Suprapubic skin (tissue), 4 donors: ENCODE measurements around the gene TTC1. TPM values are rescaled to one million over a fixed set of nuclear protein-coding genes. Genes with fewer than 3 reads are reported as not detected.
A peak's percentile ranks its signal among the peaks of the same experiment; 100 is the strongest.

Source experiments
- DNase-seq, 2 donors: peaks; one replicate each; pipeline ENCODE4 v3.0.0-alpha.2; 2019; ENCODE audit warnings: low spot score in 2 of 2
- H3K27ac ChIP-seq: fragments of 200-600 bp; sonication (generic); one replicate; pipeline ENCODE4 v1.5.1; 2019
- H3K27me3 ChIP-seq: fragments of 200-600 bp; sonication (generic); one replicate; pipeline ENCODE4 v1.5.1; 2019
- H3K36me3 ChIP-seq: fragments of 200-600 bp; sonication (generic); one replicate; pipeline ENCODE4 v1.5.1; 2019
- H3K4me1 ChIP-seq: fragments of 200-600 bp; sonication (generic); one replicate; pipeline ENCODE4 v1.5.1; 2019
- H3K4me3 ChIP-seq: fragments of 200-600 bp; sonication (generic); one replicate; pipeline ENCODE4 v1.5.1; 2019; ENCODE audit warnings: mild to moderate bottlenecking
- H3K9me3 ChIP-seq: fragments of 200-600 bp; sonication (generic); one replicate; pipeline ENCODE4 v1.5.1; 2019
- EP300 ChIP-seq: sonication (generic); formaldehyde crosslinking; IDR thresholded peaks from one replicate; pipeline ENCODE4 v1.6.1; 2017; ENCODE audit warnings: antibody characterized with exemption
- POLR2A ChIP-seq, 2 donors: fragments of 450-650 bp; IDR thresholded peaks; one replicate each; pipeline ENCODE4 v1.6.1; 2017; ENCODE audit warnings: antibody characterized with exemption in 2 of 2, mild to moderate bottlenecking in 2 of 2, moderate library complexity in 2 of 2
- POLR2AphosphoS5 ChIP-seq, 3 donors: sonication (generic); formaldehyde crosslinking; IDR thresholded peaks; one replicate each; pipeline ENCODE4 v1.6.1; 2017; ENCODE audit warnings: antibody characterized with exemption in 3 of 3
- WGBS: methylation state at CpG from one replicate; pipeline ENCODE4 v1.1.5; 2018; 5-methylcytosine and 5-hydroxymethylcytosine counted together
- total RNA-seq, 4 donors: library from RNA; depleted of rRNA; stranded (reverse); fragments of >200 nt; gene quantifications; one replicate each; pipeline ENCODE4 v1.1.0, GENCODE V29; 2016
- TF ChIP-seq, protein P1 (sequence below), 2 donors: fragments of 200-600 bp in 1 of 2; fragments of 450-650 bp in 1 of 2; sonication (generic) in 1 of 2; IDR thresholded peaks; one replicate each; pipeline ENCODE4 v1.5.1; 2016 to 2019; ENCODE audit warnings: antibody characterized with exemption in 2 of 2, mild to moderate bottlenecking in 1 of 2, moderate library complexity in 1 of 2

TTC1 gene
- total RNA-seq, result 10 to 100 TPM; 26.1 to 39.1 (median 30.5) TPM

- H3K27ac ChIP-seq, result peak within 1 kb of the TSS; percentile 87
- TF ChIP-seq POLR2AphosphoS5 (IDR thresholded peaks at IDR 0.05) (peak; percentile 51 to 96 (median 92)), POLR2A (IDR thresholded peaks at IDR 0.05) (peak; percentile 79 to 81)
- TF ChIP-seq, protein P1, sequence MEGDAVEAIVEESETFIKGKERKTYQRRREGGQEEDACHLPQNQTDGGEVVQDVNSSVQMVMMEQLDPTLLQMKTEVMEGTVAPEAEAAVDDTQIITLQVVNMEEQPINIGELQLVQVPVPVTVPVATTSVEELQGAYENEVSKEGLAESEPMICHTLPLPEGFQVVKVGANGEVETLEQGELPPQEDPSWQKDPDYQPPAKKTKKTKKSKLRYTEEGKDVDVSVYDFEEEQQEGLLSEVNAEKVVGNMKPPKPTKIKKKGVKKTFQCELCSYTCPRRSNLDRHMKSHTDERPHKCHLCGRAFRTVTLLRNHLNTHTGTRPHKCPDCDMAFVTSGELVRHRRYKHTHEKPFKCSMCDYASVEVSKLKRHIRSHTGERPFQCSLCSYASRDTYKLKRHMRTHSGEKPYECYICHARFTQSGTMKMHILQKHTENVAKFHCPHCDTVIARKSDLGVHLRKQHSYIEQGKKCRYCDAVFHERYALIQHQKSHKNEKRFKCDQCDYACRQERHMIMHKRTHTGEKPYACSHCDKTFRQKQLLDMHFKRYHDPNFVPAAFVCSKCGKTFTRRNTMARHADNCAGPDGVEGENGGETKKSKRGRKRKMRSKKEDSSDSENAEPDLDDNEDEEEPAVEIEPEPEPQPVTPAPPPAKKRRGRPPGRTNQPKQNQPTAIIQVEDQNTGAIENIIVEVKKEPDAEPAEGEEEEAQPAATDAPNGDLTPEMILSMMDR (IDR thresholded peaks at IDR 0.05), result no peak
These were observed at the start of gene TTC1 for GRCh38 chr5:160008877-160009590. Gene TTC1 (plus strand): TSS chr5:160009139. CDS start chr5:160010529, 1,390 bp downstream.

DNA sequence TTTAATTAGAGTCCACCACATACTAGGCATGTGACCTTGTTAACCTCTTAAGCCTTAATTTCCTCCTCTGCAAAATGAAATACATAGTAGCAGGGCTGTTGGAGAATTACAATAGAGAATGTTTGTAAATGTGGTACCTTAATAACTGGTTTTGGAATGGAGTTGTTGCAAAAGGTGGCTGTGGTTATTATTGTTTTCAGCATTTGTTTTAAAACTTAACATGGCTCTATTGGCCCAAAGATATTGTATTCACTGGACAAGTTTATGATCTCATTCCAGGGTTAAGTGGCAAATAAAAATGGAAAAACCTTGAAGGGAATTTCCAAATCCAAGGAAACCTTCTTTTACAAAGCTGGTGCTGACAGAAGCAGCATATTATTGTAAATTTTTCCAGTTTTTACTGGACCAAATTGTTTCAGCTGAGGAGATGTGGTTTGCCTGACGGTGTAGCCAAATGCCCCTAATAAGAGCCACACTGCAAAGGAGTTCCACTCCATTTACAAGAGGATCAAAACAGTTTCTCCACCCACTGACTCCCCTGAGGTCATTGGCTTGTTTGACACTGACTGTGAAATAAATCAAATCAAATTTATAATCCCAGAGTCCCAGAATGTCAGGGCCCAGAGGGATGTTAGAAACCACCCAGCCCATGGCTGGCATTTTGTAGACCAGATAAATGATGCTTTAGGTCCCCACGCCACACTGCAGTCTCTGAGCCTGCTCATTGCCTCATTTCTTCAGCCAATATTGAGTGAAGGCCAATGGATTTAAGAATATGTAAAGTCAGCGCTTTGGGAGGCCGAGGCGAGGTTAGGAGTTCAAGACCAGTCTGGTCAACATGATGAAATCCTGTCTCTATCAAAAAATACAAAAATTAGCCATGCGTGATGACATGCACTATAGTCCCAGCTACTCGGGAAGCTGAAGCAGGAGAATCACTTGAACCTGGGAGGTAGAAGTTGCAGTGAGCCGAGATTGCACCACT lies 47.5 kb upstream of the TTC1 start:
- Histone ChIP-seq H3K4me3 (no peak overlapping the region), H3K27ac (no peak overlapping the region), H3K27me3 (peaks cover 12% of the 10 kb centered on the region), H3K4me1 (no peaks in the 10 kb centered on the region), H3K36me3 (no peaks in the 10 kb centered on the region), H3K9me3 (no peaks in the 10 kb centered on the region)
- TF ChIP-seq POLR2A (IDR thresholded peaks at IDR 0.05) (no peak), EP300 (no peak), POLR2AphosphoS5 (IDR thresholded peaks at IDR 0.05) (no peak)
- TF ChIP-seq, protein P1 (IDR thresholded peaks at IDR 0.05), result no peak
- 86% methylated on average over 8 of the region's 8 CpGs for WGBS
- DNase-seq, result no peak

More at GRCh38 chr5:160008877-160009590, at the start of gene TTC1:
- no peaks in the 10 kb centered on the region for H3K27me3 ChIP-seq
- DNase-seq, result peak; percentile 96 to 98
- H3K4me3 ChIP-seq, result peak within 1 kb of the TSS; percentile 90
- H3K9me3 ChIP-seq, result no peaks in the 10 kb centered on the region
- H3K36me3 ChIP-seq, result peaks cover 26% of the 10 kb centered on the region
- under 1% methylated on average over 31 of the region's 31 CpGs for WGBS
- peaks cover 23% of the 10 kb centered on the region for H3K4me1 ChIP-seq

DNA sequence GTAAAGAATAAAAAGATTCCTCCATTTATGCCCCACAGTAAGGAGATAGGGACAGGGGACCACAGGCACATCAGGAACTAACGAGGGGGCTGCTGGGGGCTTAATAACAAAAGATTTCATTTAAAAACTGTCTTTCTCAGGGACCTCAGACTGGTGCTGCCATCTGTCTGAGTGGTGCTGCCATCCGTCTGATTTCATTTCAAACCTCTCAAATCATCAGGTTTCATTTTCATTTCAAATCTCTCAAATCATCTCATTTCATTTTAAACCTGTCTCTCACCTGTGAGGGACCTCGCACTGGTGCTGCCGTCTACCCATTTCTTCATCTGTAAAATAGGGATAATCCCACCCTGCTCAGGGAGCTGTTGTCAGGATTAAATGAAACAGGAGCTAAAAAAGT lies 46.7 kb upstream of the TTC1 start:
- 71% methylated on average over 4 of the region's 4 CpGs for WGBS
- Histone ChIP-seq H3K27me3 (peaks cover 19% of the 10 kb centered on the region), H3K27ac (no peak overlapping the region), H3K4me3 (no peak overlapping the region), H3K36me3 (no peaks in the 10 kb centered on the region), H3K4me1 (no peaks in the 10 kb centered on the region), H3K9me3 (no peaks in the 10 kb centered on the region)
- no peak for DNase-seq
- TF ChIP-seq EP300, result no peak
- no peak for TF ChIP-seq POLR2A (IDR thresholded peaks at IDR 0.05)
- TF ChIP-seq POLR2AphosphoS5 (IDR thresholded peaks at IDR 0.05), result no peak
- TF ChIP-seq, protein P1 (IDR thresholded peaks at IDR 0.05), result no peak

- no peak overlapping the region for H3K27ac ChIP-seq
- H3K9me3 ChIP-seq, result no peaks in the 10 kb centered on the region
- no peaks in the 10 kb centered on the region for H3K4me1 ChIP-seq
- 71% methylated on average over 6 of the region's 6 CpGs for WGBS
- no peaks in the 10 kb centered on the region for H3K36me3 ChIP-seq
- TF ChIP-seq POLR2A (IDR thresholded peaks at IDR 0.05) (no peak), EP300 (no peak), POLR2AphosphoS5 (IDR thresholded peaks at IDR 0.05) (no peak)
- TF ChIP-seq, protein P1 (IDR thresholded peaks at IDR 0.05), result no peak
- no peak for DNase-seq
- H3K4me3 ChIP-seq, result no peak overlapping the region
- H3K27me3 ChIP-seq, result peaks cover 30% of the 10 kb centered on the region
These were observed 45.0 kb upstream of the TTC1 start for GRCh38 chr5:159963935-159964334.
